Gastroesophageal sphincter (tissue), 4 donors: ENCODE measurements around the gene MBD6. TPM values are rescaled to one million over a fixed set of nuclear protein-coding genes. Genes with fewer than 3 reads are reported as not detected.
"Not testable (repeated sequence)": the region's sequence is repeated elsewhere in the genome, so short reads cannot be mapped to it uniquely, and the experiment has no call there.

ENCODE experiments used
- ATAC-seq: fragments of 150-250 bp; one replicate; pipeline ENCODE4 v1.9.1; 2016; ENCODE audit warnings: mild to moderate bottlenecking, moderate library complexity
- H3K27ac ChIP-seq, 4 donors: fragments of 200-600 bp; sonication (generic) in 3 of 4; 1 replicate in 3 of 4; 2 replicates in 1 of 4; pipeline ENCODE4 v1.5.1; 2016 to 2019
- H3K27me3 ChIP-seq: fragments of 200-600 bp; sonication (generic); one replicate; pipeline ENCODE4 v1.5.1; 2019
- H3K36me3 ChIP-seq, 2 donors: fragments of 200-600 bp; sonication (generic); one replicate each; pipeline ENCODE4 v1.5.1; 2019; ENCODE audit warnings: control low read depth in 1 of 2
- H3K4me1 ChIP-seq, 3 donors: fragments of 200-600 bp; sonication (generic); 1 replicate in 2 of 3; 2 replicates in 1 of 3; pipeline ENCODE4 v1.5.1; 2016 to 2019; ENCODE audit warnings: control low read depth in 2 of 3
- H3K4me3 ChIP-seq, 2 donors: fragments of 200-600 bp; sonication (generic); one replicate each; pipeline ENCODE4 v1.5.1; 2019; ENCODE audit warnings: mild to moderate bottlenecking in 1 of 2, moderate library complexity in 1 of 2
- H3K9me3 ChIP-seq, 3 donors: fragments of 200-600 bp; sonication (generic); one replicate each; pipeline ENCODE4 v1.5.1; 2017 to 2019; ENCODE audit warnings: control low read depth in 2 of 3
- EP300 ChIP-seq: sonication (generic); formaldehyde crosslinking; IDR thresholded peaks from one replicate; pipeline ENCODE4 v1.6.1; 2017; ENCODE audit warnings: antibody characterized with exemption, mild to moderate bottlenecking
- POLR2A ChIP-seq, 2 donors: fragments of 450-650 bp; IDR thresholded peaks; one replicate each; pipeline ENCODE4 v1.6.1; 2017; ENCODE audit warnings: antibody characterized with exemption in 2 of 2, mild to moderate bottlenecking in 2 of 2, moderate library complexity in 1 of 2
- POLR2AphosphoS5 ChIP-seq: sonication (generic); formaldehyde crosslinking; IDR thresholded peaks from one replicate; pipeline ENCODE4 v1.6.1; 2017; ENCODE audit warnings: antibody characterized with exemption
- WGBS, 2 donors: methylation state at CpG; one replicate each; pipeline ENCODE4 v1.1.5; 2018; ENCODE audit warnings: low coverage in 1 of 2; 5-methylcytosine and 5-hydroxymethylcytosine counted together
- total RNA-seq, 4 donors: library from RNA; depleted of rRNA; stranded (reverse); fragments of >200 nt; gene quantifications; one replicate each; pipeline ENCODE4 v1.1.0, GENCODE V29; 2016
- TF ChIP-seq, protein P1 (sequence below), 4 experiments: fragments of 200-600 bp in 2 of 4; fragments of 450-650 bp in 2 of 4; sonication (generic) in 1 of 4; IDR thresholded peaks; one replicate each; pipeline ENCODE4 v1.5.1; 2017 to 2019; ENCODE audit warnings: antibody characterized with exemption in 4 of 4, mild to moderate bottlenecking in 2 of 4, moderate library complexity in 2 of 4

The MBD6 gene
- total RNA-seq, 4 donors from 2014 or later: 8.9 to 22.6 (median 19.7) TPM

DNA sequence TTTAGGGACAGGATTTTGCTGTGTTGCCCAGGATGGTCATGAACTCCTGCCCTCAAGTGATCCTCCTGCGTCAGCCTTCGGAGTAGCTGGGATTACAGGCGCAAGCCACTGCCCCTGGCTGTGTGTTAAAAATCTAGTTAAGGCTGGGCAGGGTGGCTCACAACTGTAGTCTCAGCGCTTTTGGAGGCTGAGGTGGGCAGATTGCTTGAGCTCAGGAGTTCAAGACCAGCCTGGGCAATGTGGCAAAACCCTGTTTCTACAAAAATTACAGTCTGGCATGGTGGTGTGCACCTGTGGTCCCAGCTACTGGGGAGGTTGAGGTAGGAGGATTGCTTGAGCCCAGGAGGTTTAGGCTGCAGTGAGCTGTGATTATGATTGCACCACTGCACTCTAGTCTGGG, 11.5 kb upstream of the MBD6 start:
- no peak for ATAC-seq
- Histone ChIP-seq H3K9me3 (no peaks in the 10 kb centered on the region), H3K27ac (no peak overlapping the region), H3K27me3 (no peaks in the 10 kb centered on the region), H3K36me3 (peaks cover 7 to 88% of the 10 kb centered on the region in 2 donors), H3K4me3 (no peak overlapping the region), H3K4me1 (peaks cover 0 to 4% (median 0%) of the 10 kb centered on the region in 3 donors)
- TF ChIP-seq POLR2AphosphoS5 (no peak), POLR2A (IDR thresholded peaks at IDR 0.05) (no peak), EP300 (no peak)
- TF ChIP-seq, protein P1, sequence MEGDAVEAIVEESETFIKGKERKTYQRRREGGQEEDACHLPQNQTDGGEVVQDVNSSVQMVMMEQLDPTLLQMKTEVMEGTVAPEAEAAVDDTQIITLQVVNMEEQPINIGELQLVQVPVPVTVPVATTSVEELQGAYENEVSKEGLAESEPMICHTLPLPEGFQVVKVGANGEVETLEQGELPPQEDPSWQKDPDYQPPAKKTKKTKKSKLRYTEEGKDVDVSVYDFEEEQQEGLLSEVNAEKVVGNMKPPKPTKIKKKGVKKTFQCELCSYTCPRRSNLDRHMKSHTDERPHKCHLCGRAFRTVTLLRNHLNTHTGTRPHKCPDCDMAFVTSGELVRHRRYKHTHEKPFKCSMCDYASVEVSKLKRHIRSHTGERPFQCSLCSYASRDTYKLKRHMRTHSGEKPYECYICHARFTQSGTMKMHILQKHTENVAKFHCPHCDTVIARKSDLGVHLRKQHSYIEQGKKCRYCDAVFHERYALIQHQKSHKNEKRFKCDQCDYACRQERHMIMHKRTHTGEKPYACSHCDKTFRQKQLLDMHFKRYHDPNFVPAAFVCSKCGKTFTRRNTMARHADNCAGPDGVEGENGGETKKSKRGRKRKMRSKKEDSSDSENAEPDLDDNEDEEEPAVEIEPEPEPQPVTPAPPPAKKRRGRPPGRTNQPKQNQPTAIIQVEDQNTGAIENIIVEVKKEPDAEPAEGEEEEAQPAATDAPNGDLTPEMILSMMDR (IDR thresholded peaks at IDR 0.05): no peak
- WGBS, 2 donors: 75 to 95% methylated on average over 2 to 3 of the region's 4 CpGs

DNA sequence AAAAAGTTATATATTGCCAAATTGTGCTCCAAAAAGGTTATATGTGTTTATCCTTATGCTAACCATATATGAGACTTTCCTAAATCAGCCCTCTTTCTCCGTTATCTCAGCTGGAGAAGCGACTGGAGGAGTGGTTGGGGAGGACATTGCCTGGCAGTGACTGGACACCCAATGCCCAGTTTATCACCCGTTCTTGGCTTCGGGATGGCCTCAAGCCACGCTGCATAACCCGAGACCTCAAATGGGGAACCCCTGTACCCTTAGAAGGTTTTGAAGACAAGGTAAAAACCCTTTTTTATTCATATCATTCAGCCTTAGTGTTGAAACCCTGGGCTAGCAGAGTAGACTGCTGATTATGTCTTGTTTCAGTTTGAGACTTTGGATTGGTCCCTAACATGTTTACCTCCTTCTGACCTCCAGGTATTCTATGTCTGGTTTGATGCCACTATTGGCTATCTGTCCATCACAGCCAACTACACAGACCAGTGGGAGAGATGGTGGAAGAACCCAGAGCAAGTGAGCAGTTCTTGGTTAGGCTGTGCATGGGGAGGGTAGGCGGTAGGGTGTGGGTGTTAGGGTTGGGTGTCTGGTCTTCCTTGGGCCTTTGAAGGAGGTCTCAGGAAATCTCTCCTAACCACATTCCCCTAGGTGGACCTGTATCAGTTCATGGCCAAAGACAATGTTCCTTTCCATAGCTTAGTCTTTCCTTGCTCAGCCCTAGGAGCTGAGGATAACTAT, 10.9 kb upstream of the MBD6 start:
- no peaks in the 10 kb centered on the region for H3K9me3 ChIP-seq
- H3K36me3 ChIP-seq: peaks cover 7 to 89% of the 10 kb centered on the region in 2 donors
- H3K4me3 ChIP-seq: no peak overlapping the region
- 87 to 96% methylated on average over 4 to 5 of the region's 7 CpGs for WGBS, 2 donors
- ATAC-seq: no peak
- H3K27me3 ChIP-seq: no peaks in the 10 kb centered on the region
- TF ChIP-seq POLR2A (IDR thresholded peaks at IDR 0.05): no peak
- no peak for TF ChIP-seq POLR2AphosphoS5
- TF ChIP-seq EP300: no peak
- TF ChIP-seq, protein P1 (IDR thresholded peaks at IDR 0.05): no peak
- H3K4me1 ChIP-seq: peaks cover 0 to 10% (median 0%) of the 10 kb centered on the region in 3 donors
- H3K27ac ChIP-seq: peak overlapping the region in 1 of 4 donors; percentile 3

DNA sequence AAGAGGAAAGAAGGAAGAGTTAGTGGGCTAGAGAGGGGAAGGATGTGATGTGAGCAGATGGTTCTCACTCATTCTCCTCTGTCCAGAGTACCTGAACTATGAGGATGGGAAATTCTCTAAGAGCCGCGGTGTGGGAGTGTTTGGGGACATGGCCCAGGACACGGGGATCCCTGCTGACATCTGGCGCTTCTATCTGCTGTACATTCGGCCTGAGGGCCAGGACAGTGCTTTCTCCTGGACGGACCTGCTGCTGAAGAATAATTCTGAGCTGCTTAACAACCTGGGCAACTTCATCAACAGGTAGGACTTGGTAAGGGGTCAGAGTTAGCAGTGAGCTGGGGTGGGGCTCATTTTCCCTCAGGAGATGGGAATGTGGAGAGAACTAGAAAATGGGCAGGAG, 10.0 kb upstream of the MBD6 start:
- Histone ChIP-seq H3K4me1 (peaks cover 3 to 19% (median 5%) of the 10 kb centered on the region in 3 donors), H3K4me3 (no peak overlapping the region), H3K36me3 (peaks cover 7 to 93% of the 10 kb centered on the region in 2 donors), H3K27ac (peak overlapping the region in 1 of 4 donors; percentile 3), H3K9me3 (no peaks in the 10 kb centered on the region), H3K27me3 (no peaks in the 10 kb centered on the region)
- ATAC-seq: no peak
- TF ChIP-seq, protein P1 (IDR thresholded peaks at IDR 0.05): no peak
- TF ChIP-seq POLR2AphosphoS5 (no peak), EP300 (no peak)
- 91 to 96% methylated on average over 4 to 6 of the region's 6 CpGs for WGBS, 2 donors

DNA sequence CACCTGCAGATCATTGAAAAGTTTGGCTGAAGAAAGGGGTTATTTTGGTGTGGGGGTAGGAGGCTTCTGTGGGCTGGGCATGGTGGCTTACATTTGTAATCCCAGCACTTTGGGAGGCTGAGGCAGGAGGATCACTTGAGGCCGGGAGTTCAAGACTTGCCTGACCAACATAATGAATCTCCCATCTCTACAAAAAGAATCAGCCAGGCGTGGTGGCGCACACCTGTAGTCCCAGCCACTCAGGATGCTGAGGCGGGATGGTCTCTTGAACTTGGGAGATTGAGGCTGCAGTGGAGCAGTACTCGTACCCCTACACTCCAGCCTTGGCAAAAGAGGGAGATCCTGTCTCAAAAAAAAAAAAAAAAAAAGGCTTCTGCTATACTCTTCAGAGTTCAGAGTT, 9.4 kb upstream of the MBD6 start:
- H3K27ac ChIP-seq: peak overlapping the region in 1 of 4 donors; percentile 3
- H3K4me3 ChIP-seq: no peak overlapping the region
- TF ChIP-seq POLR2A (IDR thresholded peaks at IDR 0.05) (no peak), EP300 (no peak), POLR2AphosphoS5 (no peak)
- TF ChIP-seq, protein P1 (IDR thresholded peaks at IDR 0.05): no peak
- H3K9me3 ChIP-seq: no peaks in the 10 kb centered on the region
- peaks cover 5 to 25% (median 11%) of the 10 kb centered on the region in 3 donors for H3K4me1 ChIP-seq
- ATAC-seq: no peak
- 100% methylated on average over 4 of the region's 5 CpGs; no CpG with 5 or more reads in 1 of the 2 donors for WGBS, 2 donors
- peaks cover 7 to 90% of the 10 kb centered on the region in 2 donors for H3K36me3 ChIP-seq
- H3K27me3 ChIP-seq: no peaks in the 10 kb centered on the region

DNA sequence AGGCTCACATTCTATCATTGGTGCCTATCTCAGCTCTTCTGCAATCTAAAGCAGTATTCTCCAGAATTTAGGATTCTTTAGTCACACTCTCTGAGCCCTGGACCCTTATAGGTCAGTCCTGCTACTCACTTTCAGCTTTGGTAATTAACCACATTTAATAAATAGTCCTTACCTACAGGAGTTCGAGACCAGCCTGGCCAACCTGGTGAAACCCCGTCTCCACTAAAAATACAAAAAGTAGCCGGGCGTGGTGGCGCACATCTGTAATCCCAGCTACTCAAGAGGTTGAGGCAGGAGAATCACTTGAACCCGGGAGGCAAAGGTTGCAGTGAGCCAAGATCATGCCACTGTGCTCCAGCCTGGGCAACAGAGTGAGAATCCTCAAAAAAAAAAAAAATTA, 8.9 kb upstream of the MBD6 start:
- WGBS, 2 donors: 95% methylated on average over 6 of the region's 6 CpGs; no CpG with 5 or more reads in 1 of the 2 donors
- H3K27ac ChIP-seq: peak overlapping the region in 1 of 4 donors; percentile 3
- H3K4me1 ChIP-seq: peaks cover 5 to 29% (median 15%) of the 10 kb centered on the region in 3 donors
- not testable (repeated sequence) for H3K27me3 ChIP-seq, H3K9me3 ChIP-seq, ATAC-seq, H3K4me3 ChIP-seq
- peaks cover 7 to 87% of the 10 kb centered on the region in 2 donors for H3K36me3 ChIP-seq

DNA sequence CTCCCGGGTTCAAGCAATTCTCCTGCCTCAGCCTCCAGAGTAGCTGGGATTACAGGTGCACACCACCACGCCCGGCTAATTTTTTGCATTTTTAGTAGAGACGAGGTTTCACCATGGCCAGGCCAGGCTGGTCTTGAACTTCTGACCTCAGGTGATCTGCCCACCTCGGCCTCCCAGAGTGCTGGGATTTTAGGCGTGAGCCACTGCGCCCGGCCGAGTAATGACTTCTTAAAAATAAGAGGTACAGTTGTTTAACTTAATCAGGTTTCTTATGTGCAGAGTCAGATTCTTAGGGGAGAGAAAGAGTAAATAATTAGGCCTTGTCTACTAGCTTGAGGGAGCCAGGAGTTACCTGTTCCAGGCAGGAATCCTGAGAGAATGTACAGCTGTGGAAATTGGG, 8.4 kb upstream of the MBD6 start:
- H3K36me3 ChIP-seq: peaks cover 7 to 82% of the 10 kb centered on the region in 2 donors
- not testable (repeated sequence) for H3K9me3 ChIP-seq, H3K4me3 ChIP-seq, H3K27me3 ChIP-seq, ATAC-seq, H3K27ac ChIP-seq
- H3K4me1 ChIP-seq: peaks cover 5 to 35% (median 21%) of the 10 kb centered on the region in 3 donors
- 93 to 100% methylated on average over 1 to 3 of the region's 9 CpGs for WGBS, 2 donors
